Stimulated activated CD4-positive, alpha-beta T cell treated with anti-CD3 and anti-CD28 coated beads, Interleukin-1b, Interleukin-23, amount 100 ng/mL, for 24 hours (primary cell): ENCODE data around the gene DPF3.
A peak's percentile ranks its signal among the peaks of the same experiment; 100 is the strongest.

Experiments
- DNase-seq, 4 experiments: peaks; one replicate each; pipeline ENCODE4 v3.0.0-alpha.2; 2020; ENCODE audit warnings: low read depth in 4 of 4, low spot score in 1 of 4

Gene DPF3

GRCh38 chr14:72844524-72844923 lies 49.4 kb downstream of the DPF3 start:
- no peak for DNase-seq

GRCh38 chr14:72839753-72840607 lies 53.9 kb downstream of the DPF3 start:
- DNase-seq = no peak

GRCh38 chr14:72839351-72839750 lies 54.5 kb downstream of the DPF3 start:
- no peak for DNase-seq

GRCh38 chr14:72836085-72836484 lies 57.8 kb downstream of the DPF3 start:
- no peak for DNase-seq

- DNase-seq = no peak
Observed at GRCh38 chr14:72833174-72833573, 60.7 kb downstream of the DPF3 start.

GRCh38 chr14:72830786-72831594 lies 62.9 kb downstream of the DPF3 start:
- DNase-seq = no peak

GRCh38 chr14:72830356-72830755 lies 63.5 kb downstream of the DPF3 start:
- no peak for DNase-seq

- DNase-seq = no peak
Observed at GRCh38 chr14:72828604-72829003, 65.3 kb downstream of the DPF3 start.

- no peak for DNase-seq
Observed at GRCh38 chr14:72826039-72826438, 67.9 kb downstream of the DPF3 start.

GRCh38 chr14:72825486-72825885 lies 68.4 kb downstream of the DPF3 start:
- DNase-seq = no peak

GRCh38 chr14:72824051-72824450 lies 69.8 kb downstream of the DPF3 start:
- no peak for DNase-seq

GRCh38 chr14:72822946-72823611 lies 70.8 kb downstream of the DPF3 start:
- DNase-seq = no peak

GRCh38 chr14:72818998-72819397 lies 74.9 kb downstream of the DPF3 start:
- DNase-seq = no peak

GRCh38 chr14:72816287-72816686 lies 77.6 kb downstream of the DPF3 start:
- DNase-seq = no peak

GRCh38 chr14:72815430-72815829 lies 78.5 kb downstream of the DPF3 start:
- DNase-seq = no peak

- no peak for DNase-seq
Observed at GRCh38 chr14:72812292-72812851, 81.5 kb downstream of the DPF3 start.

GRCh38 chr14:72810201-72810600 lies 83.7 kb downstream of the DPF3 start:
- DNase-seq = peak; percentile 4 to 41 (median 32)

GRCh38 chr14:72809063-72809462 lies 84.8 kb downstream of the DPF3 start:
- no peak for DNase-seq

- no peak for DNase-seq
Observed at GRCh38 chr14:72808564-72808963, 85.3 kb downstream of the DPF3 start.

GRCh38 chr14:72802588-72802946 lies 91.3 kb downstream of the DPF3 start:
- DNase-seq = no peak

- DNase-seq = no peak
Observed at GRCh38 chr14:72801836-72802587, 91.9 kb downstream of the DPF3 start.
